SK-N-SH (cell line): ENCODE results near the gene CDC14B. TPM values are rescaled to one million over a fixed set of nuclear protein-coding genes. Genes with fewer than 3 reads are reported as not detected.

ENCODE experiments used
- CTCF ChIA-PET: fragments of 300-600, 350-600 bp; formaldehyde crosslinking; extraction: SDS; loops from one replicate; lab custom pipeline; 2021; lab: Yijun Ruan, JAX
- POLR2A ChIA-PET: fragments of 350-600 bp; sonication (Branson Sonifier 250); formaldehyde crosslinking; extraction: SDS; loops from one replicate; lab custom pipeline; 2020; ENCODE audit warnings: antibody characterized with exemption, inconsistent platforms; lab: Yijun Ruan, JAX
- DNase-seq: peaks from one replicate; pipeline ENCODE4 v3.0.0; 2012
- H2AFZ ChIP-seq: fragments of 200-600 bp; sonication (generic); 2 replicates; pipeline ENCODE4 v1.8.1; 2016; ENCODE audit warnings: antibody characterized with exemption, mild to moderate bottlenecking, low read depth
- H3F3A ChIP-seq: fragments of 200-600 bp; sonication (generic); replicated peaks from 2 replicates; pipeline ENCODE3; 2016; ENCODE audit warnings: antibody characterized with exemption, mild to moderate bottlenecking; ENCODE audit not compliant: insufficient read depth
- H3K27ac ChIP-seq, 2 experiments: fragments of 200-500 bp in 1 of 2; fragments of 200-600 bp in 1 of 2; sonication (Bioruptor generic) in 1 of 2; sonication (generic), shearing (Covaris generic) in 1 of 2; 2 replicates each; pipeline versions ENCODE4 v1.5.1 to v1.6.1; 2014 to 2016; ENCODE audit warnings: low read depth in 2 of 2, inconsistent platforms in 1 of 2, low read length in 1 of 2, mild to moderate bottlenecking in 1 of 2, mixed read lengths in 1 of 2
- H3K27me3 ChIP-seq: fragments of 200-600 bp; sonication (generic), shearing (Covaris generic); 2 replicates; pipeline ENCODE4 v1.6.1; 2016; ENCODE audit warnings: mixed run types; ENCODE audit not compliant: insufficient read depth
- H3K36me3 ChIP-seq, 2 experiments: fragments of 200-500 bp in 1 of 2; fragments of 200-600 bp in 1 of 2; sonication (Bioruptor generic) in 1 of 2; sonication (generic) in 1 of 2; replicated peaks in 1 of 2; 2 replicates each; pipeline versions ENCODE3 to v1.5.1; 2014 to 2016; ENCODE audit warnings: low read length in 1 of 2, mild to moderate bottlenecking in 1 of 2; ENCODE audit not compliant: insufficient read depth in 2 of 2, control insufficient read depth in 1 of 2
- H3K4me1 ChIP-seq, 2 experiments: fragments of 200-500 bp in 1 of 2; fragments of 200-600 bp in 1 of 2; sonication (Bioruptor generic) in 1 of 2; sonication (generic), shearing (Covaris generic) in 1 of 2; 2 replicates each; pipeline versions ENCODE4 v1.5.1 to v1.6.1; 2014 to 2016; ENCODE audit warnings: low read depth in 1 of 2, low read length in 1 of 2, mixed run types in 1 of 2; ENCODE audit not compliant: insufficient read depth in 2 of 2, control insufficient read depth in 1 of 2
- H3K4me2 ChIP-seq: fragments of 200-600 bp; sonication (generic), shearing (Covaris generic); 2 replicates; pipeline ENCODE4 v1.6.1; 2017; ENCODE audit warnings: mixed run types
- H3K4me3 ChIP-seq, 2 experiments: fragments of 200-500 bp in 1 of 2; fragments of 200-600 bp in 1 of 2; sonication (Bioruptor generic) in 1 of 2; sonication (generic), shearing (Covaris generic) in 1 of 2; 2 replicates each; pipeline versions ENCODE4 v1.5.1 to v1.8.1; 2014 to 2016; ENCODE audit warnings: low read depth in 2 of 2, inconsistent platforms in 1 of 2, low read length in 1 of 2, mild to moderate bottlenecking in 1 of 2, mixed read lengths in 1 of 2, moderate library complexity in 1 of 2
- H3K79me2 ChIP-seq: fragments of 200-600 bp; sonication (generic); 2 replicates; pipeline ENCODE4 v1.8.1; 2017; ENCODE audit warnings: mild to moderate bottlenecking; ENCODE audit not compliant: insufficient read depth
- H3K9ac ChIP-seq: fragments of 200-600 bp; sonication (generic); 2 replicates; pipeline ENCODE4 v1.6.1; 2017; ENCODE audit warnings: mixed run types
- H3K9me2 ChIP-seq: fragments of 200-600 bp; sonication (generic); 2 replicates; pipeline ENCODE4 v1.6.1; 2017; ENCODE audit warnings: mixed run types
- H3K9me3 ChIP-seq: fragments of 200-600 bp; sonication (generic); 2 replicates; pipeline ENCODE4 v1.6.1; 2017; ENCODE audit warnings: mixed run types, mild to moderate bottlenecking, moderate library complexity
- H4K20me1 ChIP-seq: fragments of 200-600 bp; sonication (generic); 2 replicates; pipeline ENCODE4 v1.6.1; 2017; ENCODE audit warnings: mild to moderate bottlenecking, mixed run types; ENCODE audit not compliant: insufficient read depth
- CTCF ChIP-seq: fragments of 200-600 bp; sonication (generic); IDR thresholded peaks from 2 replicates; pipeline ENCODE4 v1.6.1; 2017; ENCODE audit warnings: antibody characterized with exemption, mild to moderate bottlenecking, moderate library complexity
- EP300 ChIP-seq, 2 experiments: IDR thresholded peaks; 2 replicates each; pipeline versions ENCODE4 v1.4.0 to v1.6.1; 2012; ENCODE audit warnings: borderline replicate concordance in 1 of 2, low read depth in 1 of 2, low read length in 1 of 2
- GATA2 ChIP-seq: sonication (generic); formaldehyde crosslinking; IDR thresholded peaks from 2 replicates; pipeline ENCODE4 v1.5.0; 2020; ENCODE audit warnings: mild to moderate bottlenecking, missing genetic modification reagents
- IRF3 ChIP-seq: fragments of 150-350 bp; IDR thresholded peaks from 2 replicates; pipeline ENCODE4 v1.6.1; 2016; ENCODE audit warnings: mild to moderate bottlenecking, low read depth, low read length
- PBX3 ChIP-seq: IDR thresholded peaks from 2 replicates; pipeline ENCODE4; 2012
- POLR2AphosphoS5 ChIP-seq: IDR thresholded peaks from 2 replicates; pipeline ENCODE4 v1.6.1; 2012; ENCODE audit warnings: low read depth, low read length
- RFX5 ChIP-seq: IDR thresholded peaks from 2 replicates; pipeline ENCODE4 v1.6.1; 2012; ENCODE audit warnings: mild to moderate bottlenecking, improper control_type of control experiment, low read length
- TEAD4 ChIP-seq: IDR thresholded peaks from 2 replicates; pipeline ENCODE4 v1.4.0; 2012; ENCODE audit warnings: mild to moderate bottlenecking, borderline replicate concordance; ENCODE audit not compliant: insufficient read depth
- USF2 ChIP-seq: fragments of 150-350 bp; IDR thresholded peaks from 2 replicates; pipeline ENCODE4 v1.6.1; 2017; ENCODE audit warnings: antibody characterized with exemption, low read length, low read depth, borderline replicate concordance
- WGBS: methylation state at CpG from one replicate; pipeline ENCODE4 v1.1.6; 2017; ENCODE audit warnings: low lambda C conversion rate; 5-methylcytosine and 5-hydroxymethylcytosine counted together
- polyA plus RNA-seq, 3 experiments: library from polyadenylated mRNA; depleted of rRNA; stranded (reverse); fragments of >200 nt; gene quantifications; 2 replicates each; pipeline ENCODE4 v1.2.3, GENCODE V29; 2012

The CDC14B gene
- polyA plus RNA-seq, 1 of the 3 experiments (the other 2 are of a cell fraction) = 10.1 TPM

GRCh38 chr9:96663506-96664120, 44.0 kb upstream of the CDC14B start:
- no peak for DNase-seq
- no peaks in the 10 kb centered on the region for H4K20me1 ChIP-seq
- H3K9me2 ChIP-seq = no peaks in the 10 kb centered on the region
- H3K9ac ChIP-seq = no peak overlapping the region
- H3K79me2 ChIP-seq = no peaks in the 10 kb centered on the region
- peaks cover 4% of the 10 kb centered on the region for H3F3A ChIP-seq
- H3K4me2 ChIP-seq = no peak overlapping the region
- H3K9me3 ChIP-seq = no peaks in the 10 kb centered on the region
- TF ChIP-seq CTCF (no peak), IRF3 (no peak), TEAD4 (no peak), POLR2AphosphoS5 (no peak), GATA2 (CRISPR knock-in tag) (no peak)
- H2AFZ ChIP-seq = no peak overlapping the region
- 90% methylated on average over 20 of the region's 20 CpGs for WGBS
- H3K36me3 ChIP-seq = no peaks in the 10 kb centered on the region
- ChIA-PET POLR2A (no interaction called here), CTCF (interaction anchor here (5.8 kb wide), 1 partner anchor 337 kb away, joined by 80 read pairs; no protein-coding TSS in a partner anchor)
- H3K27ac ChIP-seq = no peak overlapping the region
- H3K4me3 ChIP-seq = no peak overlapping the region
- H3K27me3 ChIP-seq = no peaks in the 10 kb centered on the region
- H3K4me1 ChIP-seq = no peaks in the 10 kb centered on the region

- no peaks in the 10 kb centered on the region for H3K79me2 ChIP-seq
- H3K4me3 ChIP-seq = no peak overlapping the region
- no peak overlapping the region for H3K4me2 ChIP-seq
- 77% methylated on average over 4 of the region's 4 CpGs for WGBS
- H3K9ac ChIP-seq = no peak overlapping the region
- POLR2A ChIA-PET = no interaction called here
- H3K27me3 ChIP-seq = no peaks in the 10 kb centered on the region
- CTCF ChIA-PET = interaction anchor here (0.9 kb wide), 1 partner anchor 19 kb away, joined by 4 read pairs; no protein-coding TSS in a partner anchor
- H4K20me1 ChIP-seq = no peaks in the 10 kb centered on the region
- no peaks in the 10 kb centered on the region for H3K9me2 ChIP-seq
- no peaks in the 10 kb centered on the region for H3K4me1 ChIP-seq
- DNase-seq = no peak
- no peak overlapping the region for H3K27ac ChIP-seq
- peaks cover 4% of the 10 kb centered on the region for H3F3A ChIP-seq
- H2AFZ ChIP-seq = no peak overlapping the region
- no peaks in the 10 kb centered on the region for H3K9me3 ChIP-seq
- H3K36me3 ChIP-seq = no peaks in the 10 kb centered on the region
- TF ChIP-seq EP300 (IDR thresholded peaks at IDR 0.05; ENCODE audit: borderline replicate concordance in 1 of 2, low read depth in 1 of 2, low read length in 1 of 2) = no peak
- TF ChIP-seq RFX5 = no peak
- TF ChIP-seq TEAD4 = no peak
- TF ChIP-seq USF2 = no peak
- TF ChIP-seq PBX3 = no peak
- TF ChIP-seq POLR2AphosphoS5 = no peak
- TF ChIP-seq, all 33 proteins: peak for 0
These were observed 42.1 kb upstream of the CDC14B start for GRCh38 chr9:96661711-96662110.
